ENCODE measurements around the gene GRIN2C.

Gene GRIN2C

DNA sequence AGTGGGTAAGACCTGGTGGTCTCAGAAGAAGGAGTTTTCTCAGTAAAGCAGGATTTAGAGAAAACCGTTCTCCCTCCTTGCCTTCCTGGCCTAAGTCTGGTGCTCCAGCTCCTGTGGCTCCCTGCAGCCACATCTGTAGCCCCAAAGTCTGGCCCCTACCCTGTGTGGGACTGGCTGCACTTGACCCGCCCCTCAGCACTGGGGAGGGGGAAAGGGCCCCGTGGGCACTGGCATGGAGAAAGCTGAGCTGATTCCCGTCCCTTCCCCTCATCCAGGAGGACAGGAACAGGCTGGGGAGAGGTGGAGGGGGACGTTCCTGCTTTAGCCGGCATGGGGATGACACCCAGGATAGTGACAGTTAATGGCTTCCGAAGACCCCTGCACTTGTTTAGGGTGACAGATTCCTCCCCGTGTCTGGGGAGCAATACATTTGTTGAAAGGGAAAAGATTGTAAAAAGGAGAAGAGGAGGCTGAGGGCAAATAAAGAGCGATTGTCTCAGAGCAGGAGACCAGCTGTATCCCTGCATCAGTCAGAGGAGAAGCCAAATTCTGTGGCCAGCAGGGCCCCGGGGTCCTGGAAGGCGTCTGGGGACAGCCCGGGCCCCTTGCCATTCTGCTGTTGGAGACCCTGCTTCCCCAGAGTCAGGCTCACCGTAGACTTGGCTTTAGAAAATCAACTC lies 37.9 kb downstream of the GRIN2C start:
- no peak for DNase-seq (ENCODE audit: low spot score)

DNA sequence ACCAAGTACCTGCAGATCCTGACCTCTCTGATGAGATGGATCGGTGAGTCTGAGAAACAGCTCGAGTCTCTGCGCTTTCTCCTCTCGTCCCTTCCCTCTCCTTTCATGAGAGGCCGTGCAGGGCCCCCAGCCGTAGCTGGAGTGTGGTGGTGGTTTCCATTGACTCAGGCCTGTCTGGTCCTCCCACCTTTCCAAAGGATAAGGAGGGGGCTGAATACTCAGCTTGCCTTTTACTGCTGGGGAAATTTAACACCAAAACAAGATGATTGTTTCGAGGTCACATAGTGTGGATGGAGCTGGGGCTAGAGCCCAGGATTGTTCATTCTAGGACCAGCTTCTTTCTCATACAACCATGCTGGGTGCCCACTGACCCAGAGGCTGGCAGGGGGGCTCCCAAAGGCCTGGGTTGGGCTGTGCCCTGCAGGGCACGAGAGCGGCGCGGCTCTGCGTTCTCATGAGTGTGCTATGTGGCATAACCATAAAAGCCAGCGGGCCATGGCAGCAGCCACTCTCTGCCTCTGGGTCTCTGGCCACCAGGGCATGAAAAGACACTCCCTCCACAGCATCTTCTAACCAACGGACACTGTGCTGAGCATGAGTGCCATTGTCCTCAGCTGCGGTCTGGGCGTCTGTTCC lies 39.8 kb downstream of the GRIN2C start:
- DNase-seq (ENCODE audit: low spot score): no peak

DNA sequence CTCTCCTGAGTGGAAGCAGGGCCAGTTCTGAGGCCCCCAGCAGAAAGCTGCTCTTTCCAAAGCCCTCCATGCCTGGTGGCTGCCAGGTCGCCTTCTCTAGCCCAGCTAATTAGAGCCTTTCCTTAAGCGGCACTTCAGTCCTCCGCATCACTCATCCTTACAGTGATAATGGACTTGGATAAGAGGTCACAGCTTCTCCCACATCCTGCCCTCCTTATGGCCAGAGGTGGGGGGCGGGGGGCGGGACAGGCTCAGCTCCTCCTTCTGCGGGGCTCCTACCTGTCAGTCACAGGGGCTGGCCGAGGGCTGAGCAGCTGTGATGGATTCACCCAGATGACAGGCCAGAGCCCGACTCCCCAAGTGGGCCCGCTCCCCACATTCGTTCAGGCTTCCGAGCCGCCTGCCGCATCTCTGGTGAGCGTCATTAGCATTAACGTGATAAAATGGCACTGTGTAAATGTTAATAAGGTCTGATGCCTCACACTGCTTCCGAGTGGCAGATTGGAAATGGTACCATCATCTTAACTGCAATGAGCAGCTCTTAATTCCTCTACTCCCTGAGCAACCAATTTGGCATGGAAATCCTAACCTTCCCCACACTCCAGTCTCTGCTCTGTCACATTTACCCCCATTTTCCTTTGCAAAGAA lies 41.3 kb downstream of the GRIN2C start:
- no peak for DNase-seq (ENCODE audit: low spot score)

DNA sequence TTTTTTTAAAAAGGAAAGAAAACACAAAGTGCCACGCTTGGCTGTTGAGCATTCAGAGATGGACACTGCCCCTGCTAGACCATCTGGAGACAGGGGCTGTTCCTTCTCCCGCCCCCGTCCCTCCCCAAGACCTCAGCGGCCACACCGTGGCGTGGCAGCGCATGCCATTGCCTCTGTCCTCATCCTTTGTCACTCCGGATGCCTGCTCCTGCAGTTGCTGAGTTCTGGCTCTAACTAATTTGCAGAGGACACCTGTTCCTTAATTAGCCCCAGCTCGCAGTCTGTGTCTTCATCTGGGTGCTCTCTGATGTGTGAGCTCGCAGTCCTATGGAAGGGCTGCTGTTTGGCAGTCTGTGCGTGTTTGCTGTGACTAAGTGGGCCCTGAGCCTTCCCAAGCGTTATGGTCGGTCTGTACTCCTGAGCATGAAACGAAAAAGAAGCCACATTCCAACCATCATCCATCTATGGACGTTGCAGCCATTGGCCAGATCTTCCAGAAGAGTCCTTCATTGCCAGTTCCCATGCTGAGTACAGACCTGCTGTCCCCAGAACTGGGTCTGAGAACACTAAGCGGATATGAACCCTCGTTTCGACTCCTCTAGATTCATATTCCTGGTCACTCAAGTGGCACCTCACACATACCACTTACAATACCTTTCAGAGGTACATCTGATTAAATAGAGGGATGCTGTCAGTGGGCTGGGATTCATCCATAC lies 42.6 kb downstream of the GRIN2C start:
- DNase-seq (ENCODE audit: low spot score): no peak

DNA sequence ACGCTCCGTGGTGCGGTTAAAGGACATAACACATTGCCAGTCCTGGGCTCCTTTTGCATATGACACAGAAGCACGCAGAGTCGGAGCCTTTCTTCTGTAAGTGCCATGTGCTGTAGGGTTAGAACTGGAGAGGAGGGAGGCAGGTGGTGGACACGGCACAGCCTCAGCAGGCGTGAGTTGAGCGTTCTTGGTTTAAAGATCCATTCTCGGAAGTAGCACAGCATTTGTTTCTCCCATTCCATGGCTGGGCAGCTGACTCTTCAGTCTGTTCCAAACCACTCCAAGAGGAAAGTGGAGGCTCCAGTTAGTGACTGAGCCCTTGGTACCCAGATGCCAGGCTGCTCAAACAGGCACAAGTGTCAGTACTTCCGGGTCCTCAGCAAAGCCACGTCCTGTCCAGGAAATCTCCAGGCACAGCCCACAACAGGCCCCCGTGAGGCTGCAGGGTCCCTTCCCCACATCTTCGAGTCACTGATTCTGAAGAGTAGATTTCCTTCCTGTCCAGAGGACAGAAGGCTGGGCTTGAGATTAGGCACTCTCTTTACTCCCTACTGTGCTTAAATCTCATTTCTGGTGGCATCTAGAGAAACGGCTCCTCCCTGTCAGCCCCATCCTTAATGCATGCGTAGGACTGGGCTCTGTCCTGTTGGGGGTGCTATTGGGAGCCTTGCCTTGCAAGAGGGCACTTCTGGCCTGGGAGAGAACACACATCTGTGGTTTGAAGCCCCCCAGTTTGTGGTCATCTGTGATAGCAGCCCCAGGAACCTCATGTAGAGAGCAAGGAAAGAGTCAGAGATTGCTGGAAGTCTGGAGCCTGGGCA lies 43.9 kb downstream of the GRIN2C start:
- DNase-seq (ENCODE audit: low spot score): no peak

DNA sequence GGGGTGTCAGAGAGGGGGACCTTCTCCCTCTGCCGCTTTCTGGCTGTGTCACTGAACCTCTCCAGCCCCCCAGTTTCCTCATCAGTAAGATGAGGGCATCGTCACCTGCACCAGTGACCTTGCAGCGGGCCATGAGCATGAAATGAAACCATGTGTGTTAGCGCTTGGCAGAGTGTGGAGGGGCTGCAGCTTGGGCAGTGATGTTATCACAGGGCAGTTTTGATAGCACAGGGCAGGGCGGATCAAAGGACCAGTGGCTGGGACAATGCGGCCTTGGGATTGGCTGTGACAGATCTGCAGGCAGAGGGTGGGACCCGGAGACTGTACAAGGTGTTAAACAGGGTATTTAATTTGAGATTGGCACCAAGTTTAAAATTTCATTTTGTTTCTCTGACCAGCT lies 44.6 kb downstream of the GRIN2C start:
- no peak for DNase-seq (ENCODE audit: low spot score)

DNA sequence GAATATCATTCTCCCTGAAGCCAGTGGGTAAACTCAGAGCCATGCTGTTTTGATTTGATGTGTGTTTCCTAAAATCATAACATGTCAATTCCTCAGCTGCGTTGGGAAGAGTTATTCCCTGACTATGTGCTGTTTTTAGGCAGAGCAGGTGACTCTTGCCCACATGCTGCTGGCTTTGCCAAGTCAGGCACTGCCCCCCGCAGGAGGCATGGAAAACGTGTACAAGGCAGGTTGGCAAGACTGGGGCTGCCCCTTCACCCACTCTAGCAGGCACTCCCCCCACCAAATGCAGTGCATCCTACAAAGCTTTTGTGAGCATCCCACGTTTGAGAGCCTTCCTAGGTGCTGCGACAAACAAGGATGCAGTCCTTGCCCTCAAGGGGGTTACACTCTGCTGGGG lies 45.2 kb downstream of the GRIN2C start:
- DNase-seq (ENCODE audit: low spot score): no peak

DNA sequence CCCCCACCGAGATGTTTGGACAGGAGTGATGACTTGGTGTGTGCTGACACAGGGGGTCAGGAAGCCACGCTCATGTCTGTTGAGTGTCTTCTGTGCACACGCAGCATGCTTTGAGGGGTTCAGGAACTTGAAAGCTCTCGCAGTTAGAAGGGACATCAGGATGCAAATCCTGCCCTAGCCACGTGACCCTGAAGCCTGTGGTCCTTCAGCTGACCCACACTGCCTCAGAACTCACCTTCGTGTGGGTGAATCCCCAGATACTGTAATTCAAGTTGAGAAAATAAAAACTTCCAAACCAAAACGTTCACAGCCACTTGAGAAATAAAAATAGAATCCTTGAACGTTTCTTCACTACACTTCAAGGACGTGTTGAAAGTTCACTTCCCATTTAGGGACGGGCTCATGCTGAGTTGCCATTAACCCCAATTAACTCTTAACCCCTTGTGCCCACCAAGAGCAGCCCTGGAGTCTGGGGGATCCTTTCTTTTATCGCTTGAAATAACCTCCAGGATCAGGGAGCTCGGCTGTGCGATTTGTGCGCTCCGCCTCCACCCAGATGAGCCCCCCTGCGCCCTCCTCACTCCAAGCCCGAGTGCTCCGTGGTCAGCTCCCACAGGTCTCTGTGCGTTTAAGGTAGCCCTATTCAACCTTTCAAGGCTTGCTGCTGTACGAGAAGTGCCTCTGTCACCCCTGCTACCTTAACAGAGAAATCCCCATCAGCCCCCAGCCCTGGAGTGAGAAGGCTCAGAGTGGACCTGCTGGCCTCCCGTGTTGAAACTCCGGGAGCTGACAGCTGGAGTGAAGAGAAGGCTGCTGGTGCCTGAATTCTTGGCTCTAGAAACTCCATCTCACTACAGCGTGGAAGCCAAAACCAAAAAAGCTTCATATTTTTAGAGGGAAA lies 47.3 kb downstream of the GRIN2C start:
- no peak for DNase-seq (ENCODE audit: low spot score)

DNA sequence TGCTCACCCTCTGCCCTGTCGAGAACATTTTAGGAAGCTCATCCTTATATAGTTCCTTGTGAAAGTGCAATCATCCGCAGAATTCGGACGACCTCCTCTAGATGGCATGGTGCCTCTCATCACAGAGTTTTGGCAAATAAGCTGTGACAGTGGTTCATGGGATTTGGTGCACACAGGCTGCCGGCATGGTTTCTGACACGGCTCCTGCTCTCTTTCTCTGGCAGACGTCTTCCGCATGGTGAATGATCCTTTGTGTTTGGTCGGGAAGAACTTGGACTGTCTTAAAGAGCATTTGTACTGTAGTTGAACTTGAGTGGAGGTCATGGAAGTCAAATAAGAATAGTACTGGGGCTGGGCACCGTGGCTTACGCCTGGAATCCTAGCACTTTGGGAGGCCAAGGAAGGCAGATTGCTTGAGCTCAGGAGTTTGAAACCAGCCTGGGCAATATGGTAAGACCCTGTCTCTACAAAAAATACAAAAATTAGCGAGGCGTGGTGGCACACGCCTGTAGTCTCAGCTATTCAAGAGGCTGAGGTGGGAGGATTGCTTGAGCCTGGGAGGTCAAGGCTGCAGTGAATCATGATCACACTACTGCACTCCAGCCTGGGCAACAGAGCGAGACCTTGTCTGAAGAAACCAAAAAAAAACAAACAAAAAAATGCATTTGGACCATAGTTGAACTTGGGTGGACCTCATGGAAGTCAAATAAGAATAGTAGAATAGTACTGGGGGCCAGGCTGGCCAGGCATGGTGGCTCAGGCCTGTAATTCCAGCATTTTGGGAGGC lies 48.8 kb downstream of the GRIN2C start:
- no peak for DNase-seq (ENCODE audit: low spot score)

DNA sequence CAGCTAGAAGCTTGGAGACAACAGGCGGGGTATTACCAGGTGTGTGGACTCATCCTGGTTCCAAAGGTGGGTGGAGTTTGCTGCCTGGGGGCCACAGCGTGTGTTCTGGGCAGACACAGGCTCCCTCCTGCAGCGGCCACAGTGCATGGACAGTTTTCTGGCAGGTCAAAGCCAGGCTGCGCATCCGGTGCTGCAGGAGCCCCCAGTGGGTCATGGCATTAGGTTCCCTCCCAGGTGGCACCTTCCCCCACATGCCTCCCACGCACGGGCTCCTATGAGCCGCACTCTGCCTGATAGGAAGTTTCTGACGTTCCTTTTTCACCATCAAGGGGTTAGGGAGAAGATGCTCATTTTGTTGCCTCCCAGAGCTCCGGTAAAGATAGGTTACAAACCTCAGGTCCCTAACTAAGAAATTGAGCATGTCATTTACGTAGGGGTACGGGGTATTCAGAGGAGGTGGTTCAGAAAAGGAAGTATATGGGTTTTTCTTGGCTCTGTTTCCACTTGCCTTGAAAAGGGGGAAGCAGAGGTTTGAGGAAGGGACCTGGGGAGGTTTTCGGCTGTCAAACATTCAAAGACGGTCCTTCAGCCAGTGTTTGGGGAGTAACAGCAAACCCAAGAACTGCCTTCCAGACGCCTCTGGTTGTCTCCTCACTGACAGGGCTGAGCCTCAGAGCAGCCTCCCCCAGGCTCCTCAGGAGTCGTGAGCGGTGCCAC lies 50.8 kb downstream of the GRIN2C start:
- DNase-seq (ENCODE audit: low spot score): no peak

DNA sequence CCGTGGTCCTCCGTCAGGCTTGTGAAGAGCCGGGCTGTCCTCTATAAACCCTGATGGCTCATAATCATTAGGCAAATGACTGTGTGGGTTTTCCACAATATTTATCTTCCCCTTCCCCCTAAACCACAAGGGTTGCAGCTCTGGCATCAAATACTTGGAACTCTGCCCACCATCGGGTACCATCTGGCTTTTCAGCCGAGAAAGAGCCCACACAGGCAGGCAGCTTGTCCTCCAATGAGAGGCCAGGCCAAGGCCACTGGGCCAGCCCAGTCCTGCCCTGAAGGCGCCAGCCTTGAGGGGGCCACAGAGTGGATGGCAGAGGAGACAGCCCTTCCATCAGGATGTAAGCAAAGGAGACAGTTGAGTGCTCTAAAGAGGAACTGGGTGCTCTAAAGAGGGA lies 51.8 kb downstream of the GRIN2C start:
- no peak for DNase-seq (ENCODE audit: low spot score)

DNA sequence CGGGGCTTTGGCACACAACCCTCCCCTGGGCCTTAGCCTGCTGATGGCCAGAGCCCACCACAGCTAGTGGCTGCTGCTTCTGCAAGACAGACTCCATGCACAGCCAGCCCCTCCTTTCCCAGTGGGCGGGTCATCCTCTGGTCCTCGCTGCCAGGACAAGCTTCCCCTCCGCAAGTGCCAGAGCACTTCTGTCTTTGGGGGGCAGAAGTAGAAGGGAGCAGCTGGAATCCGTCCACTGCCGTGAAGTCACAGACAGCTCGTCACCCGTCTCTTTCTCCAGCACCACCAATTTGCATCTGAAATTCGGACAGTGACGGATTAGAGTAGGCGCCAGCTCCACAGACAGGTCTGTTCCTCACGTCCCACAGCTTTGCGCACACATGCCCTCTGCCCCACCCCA lies 52.2 kb downstream of the GRIN2C start:
- DNase-seq (ENCODE audit: low spot score): no peak

DNA sequence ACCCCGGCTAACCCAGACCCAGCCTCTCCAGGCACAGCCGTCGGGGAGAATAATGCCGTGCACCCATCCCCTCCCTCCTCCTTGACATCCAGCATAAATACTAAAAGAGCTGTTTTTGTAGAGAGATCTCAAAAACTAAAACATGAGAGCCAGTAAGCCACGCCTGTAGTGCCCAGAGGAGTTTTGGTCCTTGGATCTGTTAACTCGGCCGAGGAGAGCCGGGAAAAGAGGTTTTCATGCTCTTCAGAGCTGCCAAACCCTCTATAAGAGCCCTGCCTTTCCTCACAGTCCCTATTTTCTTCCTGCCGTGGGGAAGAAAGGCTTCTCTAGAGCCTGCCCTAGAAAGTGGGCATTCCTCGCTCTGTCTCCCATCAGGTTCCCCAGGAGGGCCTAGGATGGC lies 53.4 kb downstream of the GRIN2C start:
- DNase-seq (ENCODE audit: low spot score): no peak

DNA sequence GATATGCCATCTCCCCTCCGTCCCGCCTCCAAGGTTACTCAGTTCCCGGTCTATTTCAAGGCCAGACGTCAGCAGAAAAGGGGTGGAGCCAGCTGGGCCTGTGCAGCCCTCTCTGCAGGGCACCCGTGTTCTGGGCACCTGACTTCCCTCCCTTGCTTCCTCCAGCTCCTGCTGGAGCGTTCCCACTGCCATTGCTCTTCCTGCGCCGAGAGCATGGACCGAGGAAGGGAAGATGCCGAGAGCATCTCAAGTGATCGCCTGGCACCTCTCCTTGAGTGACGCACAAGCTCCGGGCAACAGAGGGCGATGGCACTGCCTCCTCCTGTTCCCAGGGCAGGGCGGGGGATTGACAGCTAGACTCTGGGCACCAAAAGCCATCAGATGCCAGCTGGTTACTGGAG lies 54.1 kb downstream of the GRIN2C start:
- no peak for DNase-seq (ENCODE audit: low spot score)

DNA sequence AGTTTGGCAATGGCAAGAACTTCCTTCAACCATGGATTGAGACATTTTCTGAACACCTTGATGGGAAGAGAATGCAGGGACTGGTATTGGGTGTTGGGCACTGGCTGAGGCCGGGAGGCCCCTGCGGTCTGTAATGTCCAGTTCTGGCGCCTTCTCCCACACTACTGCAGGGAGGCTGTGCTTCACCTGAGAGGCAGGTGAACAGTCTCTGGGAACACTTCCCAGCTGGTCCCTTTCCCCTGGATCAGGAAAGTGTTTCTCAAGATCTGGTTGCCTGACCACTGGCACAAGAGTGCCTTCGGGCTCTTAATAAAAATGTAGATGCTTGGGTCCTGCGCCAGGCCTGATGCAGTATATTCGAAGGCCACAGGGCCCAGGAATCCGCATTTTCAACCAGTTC lies 55.0 kb downstream of the GRIN2C start:
- DNase-seq (ENCODE audit: low spot score): no peak

DNA sequence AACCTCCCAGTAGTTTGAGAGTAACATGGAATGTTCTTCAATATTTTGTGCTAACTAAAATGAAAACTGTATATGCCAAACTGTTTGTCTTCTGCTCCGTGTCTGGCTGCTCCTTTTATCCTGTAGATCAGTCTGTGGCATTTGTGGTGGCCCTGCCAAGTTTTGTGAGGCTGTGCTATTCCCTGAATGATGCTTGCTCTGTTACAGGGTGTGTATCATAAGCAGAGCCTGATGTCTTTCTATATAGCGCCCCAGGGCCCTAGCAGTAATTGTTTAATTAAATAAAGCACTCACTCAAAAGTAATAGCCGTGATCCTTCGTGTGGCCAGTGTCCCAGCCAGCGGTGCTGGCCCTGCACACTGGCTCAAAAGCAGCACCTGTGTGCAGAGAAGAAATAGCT lies 55.7 kb downstream of the GRIN2C start:
- DNase-seq (ENCODE audit: low spot score): no peak

DNA sequence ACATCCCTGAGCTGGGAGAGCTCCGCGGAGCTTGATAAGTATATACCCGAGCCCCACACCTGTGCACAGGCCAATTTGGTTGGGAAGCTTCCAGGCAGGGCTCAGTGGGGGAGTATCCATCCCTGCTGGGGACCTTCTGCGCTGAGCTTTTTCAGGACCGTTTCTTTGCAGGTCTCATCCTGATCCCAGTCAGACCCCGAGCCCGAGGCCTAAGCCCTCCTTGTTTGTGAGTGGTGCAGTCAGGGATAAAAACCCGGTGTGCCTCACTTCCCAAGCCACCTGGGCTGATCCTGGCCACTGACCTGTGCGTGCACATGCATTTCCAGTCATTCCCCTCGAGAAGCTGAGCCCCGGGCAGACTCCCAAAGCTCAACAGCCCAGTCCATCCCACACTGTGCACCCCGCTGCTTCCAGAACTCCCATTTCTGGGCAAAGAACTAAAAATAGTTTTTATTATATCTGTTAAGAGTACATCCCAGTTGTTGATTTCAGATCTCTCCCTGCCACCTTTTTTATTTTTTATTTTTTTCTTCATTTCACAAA lies 56.2 kb downstream of the GRIN2C start:
- DNase-seq (ENCODE audit: low spot score): no peak

DNA sequence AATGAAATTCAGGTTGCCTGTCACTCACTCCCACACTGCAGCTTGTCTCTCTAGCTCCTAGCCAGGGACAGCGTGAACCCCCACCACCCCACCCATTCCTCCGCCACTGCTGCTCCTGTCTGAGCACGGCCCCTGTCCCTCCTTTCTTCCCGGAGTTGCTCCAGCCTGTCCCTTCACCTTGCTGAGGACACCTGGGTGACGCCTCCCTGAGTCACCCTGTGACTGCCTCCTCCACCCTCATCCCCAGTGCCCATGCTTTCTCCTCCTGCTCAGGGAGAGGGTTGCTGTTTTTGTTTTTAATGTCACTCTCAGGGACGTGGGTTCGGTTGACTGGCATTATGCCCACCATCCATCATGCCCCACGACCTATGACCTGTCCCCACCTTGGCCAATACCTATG lies 57.8 kb downstream of the GRIN2C start:
- no peak for DNase-seq (ENCODE audit: low spot score)

DNA sequence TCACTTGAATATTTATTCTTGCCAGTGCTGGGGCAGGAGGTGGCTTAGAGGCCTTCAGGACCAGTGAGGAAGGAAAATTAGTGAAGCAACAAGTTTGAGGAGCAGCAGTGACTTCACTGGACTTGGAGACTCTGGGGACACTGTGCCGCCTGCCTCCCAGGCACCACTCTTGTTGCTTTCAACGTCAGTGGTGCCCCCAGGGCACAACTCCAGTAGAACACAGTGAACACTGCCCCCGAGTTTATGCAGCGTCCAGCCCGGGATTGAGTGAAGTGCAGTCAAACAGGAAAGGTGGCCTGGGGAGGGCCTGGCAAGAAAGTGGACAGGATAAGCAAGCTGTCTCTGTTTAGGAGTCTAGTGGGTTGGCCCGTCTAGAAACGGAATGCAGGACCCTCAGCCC lies 59.2 kb downstream of the GRIN2C start:
- no peak for DNase-seq (ENCODE audit: low spot score)

Measured in D341Med (cell line).